HG03025 (cell line): ENCODE measurements around the gene DLL1.
"Not testable (repeated sequence)": the region's sequence is repeated elsewhere in the genome, so short reads cannot be mapped to it uniquely, and the experiment has no call there.

Experiments used
- ATAC-seq: cut with Tn5 transposase; IDR thresholded peaks from one replicate; pipeline ENCODE4 v1.9.1; 2021; ENCODE audit warnings: mild to moderate bottlenecking, moderate library complexity; ENCODE audit not compliant: unreplicated experiment, low FRiP score

DLL1 gene, protein sequence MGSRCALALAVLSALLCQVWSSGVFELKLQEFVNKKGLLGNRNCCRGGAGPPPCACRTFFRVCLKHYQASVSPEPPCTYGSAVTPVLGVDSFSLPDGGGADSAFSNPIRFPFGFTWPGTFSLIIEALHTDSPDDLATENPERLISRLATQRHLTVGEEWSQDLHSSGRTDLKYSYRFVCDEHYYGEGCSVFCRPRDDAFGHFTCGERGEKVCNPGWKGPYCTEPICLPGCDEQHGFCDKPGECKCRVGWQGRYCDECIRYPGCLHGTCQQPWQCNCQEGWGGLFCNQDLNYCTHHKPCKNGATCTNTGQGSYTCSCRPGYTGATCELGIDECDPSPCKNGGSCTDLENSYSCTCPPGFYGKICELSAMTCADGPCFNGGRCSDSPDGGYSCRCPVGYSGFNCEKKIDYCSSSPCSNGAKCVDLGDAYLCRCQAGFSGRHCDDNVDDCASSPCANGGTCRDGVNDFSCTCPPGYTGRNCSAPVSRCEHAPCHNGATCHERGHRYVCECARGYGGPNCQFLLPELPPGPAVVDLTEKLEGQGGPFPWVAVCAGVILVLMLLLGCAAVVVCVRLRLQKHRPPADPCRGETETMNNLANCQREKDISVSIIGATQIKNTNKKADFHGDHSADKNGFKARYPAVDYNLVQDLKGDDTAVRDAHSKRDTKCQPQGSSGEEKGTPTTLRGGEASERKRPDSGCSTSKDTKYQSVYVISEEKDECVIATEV

DNA sequence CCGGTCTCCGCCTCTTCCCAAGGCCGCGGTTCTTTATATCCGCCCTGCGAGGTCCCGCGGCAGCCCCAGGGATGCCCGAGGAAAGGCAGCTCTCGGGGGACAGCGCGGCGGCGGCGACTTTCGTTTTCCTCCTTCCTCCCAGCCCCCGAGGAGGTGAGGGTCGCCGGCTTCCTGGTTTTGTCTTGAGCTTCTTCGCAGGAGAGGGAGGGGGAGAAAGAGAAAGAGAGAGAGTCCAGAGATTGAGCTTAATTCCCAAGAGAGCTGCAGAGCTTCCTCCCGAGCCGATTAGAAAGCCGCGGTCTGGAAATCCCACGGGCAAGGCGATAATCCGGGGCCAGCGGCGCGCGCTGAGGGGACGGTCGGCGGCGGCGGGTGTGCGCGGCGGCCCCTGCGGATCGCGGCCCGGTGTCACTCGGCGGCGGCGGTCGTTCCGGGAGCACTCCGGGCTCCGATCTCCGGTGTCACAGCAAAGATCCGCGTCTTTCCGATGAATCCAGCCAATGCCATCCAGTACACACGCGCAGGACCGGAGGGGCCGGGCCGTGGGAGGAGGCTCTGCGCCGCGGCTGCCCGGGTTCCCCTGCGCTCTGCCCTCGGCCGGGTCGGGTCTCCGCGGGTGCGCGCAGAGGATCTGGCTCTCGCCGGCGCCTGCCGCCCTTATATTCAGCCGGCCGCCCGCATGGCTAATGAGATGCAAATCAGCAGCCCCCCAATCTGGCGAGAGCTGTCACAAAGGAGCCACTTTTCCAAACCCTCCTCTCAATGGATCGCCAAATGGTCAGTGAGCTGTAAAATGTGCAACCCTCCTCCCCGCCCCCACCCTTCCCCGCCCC, at the start of gene DLL1:
TSS of gene DLL1 (minus strand) at position 783 of the 833 bp plus-strand sequence. CDS start 939 bp downstream, outside the sequence.
- no peak for ATAC-seq

DNA sequence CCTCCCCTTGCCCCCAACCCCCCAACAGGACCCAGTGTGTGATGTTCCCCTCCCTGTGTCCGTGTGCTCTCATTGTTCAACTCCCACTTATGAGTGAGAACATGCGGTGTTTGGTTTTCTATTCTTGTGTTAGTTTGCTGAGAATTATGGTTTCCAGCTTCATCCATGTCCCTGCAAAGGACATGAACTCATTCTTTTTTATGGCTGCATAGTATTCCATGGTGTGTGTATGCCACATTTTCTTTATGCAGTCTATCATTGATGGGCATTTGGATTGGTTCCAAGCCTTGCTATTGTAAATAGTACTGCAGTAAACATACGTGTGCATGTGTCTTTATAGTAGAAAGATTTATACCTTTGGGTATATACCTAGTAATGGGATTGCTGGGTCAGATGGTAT, 44.3 kb upstream of the DLL1 start:
- ATAC-seq = not testable (repeated sequence)

DNA sequence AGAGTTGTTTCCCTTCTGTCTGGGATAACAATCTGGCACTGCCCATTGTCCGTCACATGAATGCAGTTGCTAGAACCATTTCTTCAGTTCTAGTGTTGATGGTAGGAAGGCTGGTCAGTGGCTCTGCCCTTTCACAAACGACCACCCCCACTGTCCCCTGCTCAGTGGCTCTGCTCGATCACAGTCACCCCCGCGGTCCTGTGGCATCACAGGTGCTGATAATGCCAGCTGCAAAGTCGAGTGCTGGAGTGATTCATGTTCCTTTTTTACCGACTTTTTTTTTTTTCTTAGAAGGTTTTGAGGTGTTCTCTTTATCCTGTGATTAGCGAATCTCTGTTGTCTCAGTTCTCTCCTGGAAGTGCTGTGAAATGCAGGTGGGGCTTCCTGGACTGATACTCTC, 38.4 kb upstream of the DLL1 start:
- ATAC-seq = no peak

DNA sequence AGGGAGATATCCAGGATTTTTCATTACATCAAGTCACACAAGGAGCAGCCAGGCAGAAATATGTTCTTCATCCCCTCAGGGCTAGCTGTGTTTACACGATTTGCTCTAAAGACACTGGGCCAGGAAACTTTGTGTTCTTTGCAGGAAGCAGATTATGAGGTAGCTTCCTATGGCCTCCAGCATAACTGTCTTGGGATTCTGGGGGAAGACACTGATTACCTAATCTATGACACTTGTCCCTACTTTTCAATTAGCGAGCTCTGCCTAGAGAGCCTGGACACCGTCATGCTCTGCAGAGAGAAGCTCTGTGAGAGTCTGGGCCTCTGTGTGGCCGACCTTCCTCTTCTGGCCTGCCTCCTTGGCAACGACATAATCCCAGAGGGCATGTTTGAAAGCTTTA, 26.8 kb upstream of the DLL1 start:
- no peak for ATAC-seq

DNA sequence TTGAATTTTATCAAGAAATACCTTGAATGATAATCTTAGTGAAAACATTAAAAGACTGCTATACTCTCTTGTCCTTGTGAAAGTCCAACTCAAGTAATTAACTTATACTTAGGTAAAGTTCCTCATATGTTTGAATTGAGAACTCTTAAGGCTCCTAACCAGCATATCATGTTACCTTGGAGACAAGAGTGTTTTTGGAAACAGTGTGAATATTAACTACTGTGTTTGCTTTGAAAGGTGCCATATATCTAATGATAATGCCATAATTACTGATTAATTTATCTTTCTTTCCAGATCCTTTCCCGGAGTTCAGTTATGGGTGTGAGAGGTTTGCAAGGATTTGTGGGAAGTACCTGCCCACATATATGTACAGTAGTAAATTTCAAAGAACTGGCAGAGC, 26.2 kb upstream of the DLL1 start:
- ATAC-seq = no peak

DNA sequence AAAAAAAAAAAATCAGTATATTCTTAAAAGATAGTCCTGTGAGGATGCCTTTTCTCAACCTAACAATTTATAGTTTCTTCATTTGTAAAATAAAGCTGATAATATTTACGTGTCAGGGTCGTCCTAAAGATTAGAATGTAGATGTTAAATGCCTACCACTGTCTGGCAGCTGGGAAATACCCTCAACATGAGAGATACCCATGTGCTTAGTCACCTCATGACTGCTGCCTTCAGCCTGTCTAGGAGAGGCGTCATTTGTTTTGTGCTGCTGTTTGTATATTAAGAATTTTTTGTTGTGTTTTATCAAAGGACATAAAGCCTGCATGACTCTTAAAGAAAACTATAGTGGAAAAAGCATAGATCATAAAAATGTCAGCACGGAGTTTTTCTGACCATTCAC, 25.2 kb upstream of the DLL1 start:
- no peak for ATAC-seq

DNA sequence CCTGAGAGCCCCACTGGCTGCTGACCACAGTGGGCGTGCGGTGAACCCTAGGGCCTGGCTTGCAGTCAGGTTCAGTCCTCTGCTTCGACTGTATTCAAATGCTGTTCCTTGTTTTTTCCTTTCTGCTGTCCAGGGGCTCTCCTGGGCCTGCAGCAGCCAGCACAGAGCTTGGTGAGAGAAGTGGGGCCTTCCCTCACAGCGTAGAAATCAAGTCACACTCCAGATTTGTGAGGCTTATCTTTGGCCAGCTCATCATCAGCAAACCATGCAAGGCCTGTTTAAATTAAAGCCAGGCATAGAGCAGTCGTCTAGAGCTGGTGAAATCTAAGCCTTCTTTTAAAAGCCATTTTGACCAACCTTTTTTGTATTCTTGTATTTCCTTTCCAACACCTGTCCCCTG, 24.1 kb upstream of the DLL1 start:
- ATAC-seq = no peak

DNA sequence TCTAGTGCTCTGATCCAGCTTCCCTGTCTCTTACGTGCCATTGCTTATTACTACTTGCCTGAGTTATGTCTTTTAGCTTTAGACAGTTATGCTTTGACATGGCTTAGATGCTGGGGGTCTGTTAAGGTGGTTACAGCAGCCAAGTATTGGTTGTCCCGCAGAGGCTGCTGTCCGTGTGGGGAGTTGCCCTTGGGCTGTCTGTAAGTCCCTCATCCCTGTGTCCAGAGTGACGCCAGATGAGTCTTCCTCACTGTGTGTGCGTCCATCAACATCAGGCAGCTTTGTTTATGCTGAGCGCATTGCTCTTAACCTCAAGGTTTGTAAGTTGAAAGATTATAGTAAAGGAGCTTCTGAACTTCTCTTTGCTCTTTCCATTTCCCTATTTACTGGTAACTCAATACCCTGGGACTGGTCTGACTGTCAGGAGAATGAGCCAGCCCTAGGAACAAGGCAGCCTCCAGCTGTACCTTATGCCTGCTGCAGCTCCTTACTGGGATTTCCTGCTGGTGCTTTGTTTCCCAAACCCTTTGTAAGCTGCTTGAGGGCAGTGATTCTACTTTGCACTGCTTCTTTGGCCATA, 22.9 kb upstream of the DLL1 start:
- no peak for ATAC-seq

DNA sequence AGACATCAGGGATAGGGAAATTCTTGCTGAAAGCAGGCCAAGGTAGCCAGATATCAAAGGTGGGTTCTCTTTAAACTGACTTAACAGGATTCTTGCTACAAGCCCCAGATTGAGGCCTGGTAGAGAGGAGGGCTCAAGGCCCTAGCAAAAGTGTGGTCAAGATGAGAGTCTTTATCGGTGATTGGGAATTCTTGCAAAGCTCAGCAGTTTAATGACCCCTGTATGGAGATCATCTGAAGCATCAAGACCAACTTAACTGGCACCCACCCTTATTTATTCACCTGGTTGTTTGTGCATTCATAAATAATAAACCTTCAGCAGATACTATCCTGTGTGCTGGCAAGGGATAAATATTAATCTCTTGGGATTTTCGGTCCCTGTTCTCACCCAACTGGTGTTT, 22.0 kb upstream of the DLL1 start:
- no peak for ATAC-seq

DNA sequence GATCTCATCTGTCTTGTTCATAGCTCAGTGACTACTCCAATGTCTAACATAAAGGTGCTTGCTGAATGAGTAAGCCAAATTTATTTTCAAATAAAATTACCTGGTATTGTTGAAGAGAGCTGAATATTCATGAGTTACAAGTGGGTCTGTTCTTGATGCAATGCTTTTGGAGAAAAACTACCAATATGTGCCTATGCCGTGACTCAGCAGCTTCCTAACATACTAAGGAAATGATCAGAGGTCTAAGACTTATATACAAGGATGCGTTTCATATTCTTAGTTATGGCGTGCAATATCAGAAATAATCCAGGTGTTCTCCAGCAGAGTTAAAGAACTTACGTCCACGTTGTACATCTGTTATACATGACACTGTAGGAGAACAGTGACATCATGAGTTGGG, 20.8 kb upstream of the DLL1 start:
- no peak for ATAC-seq

DNA sequence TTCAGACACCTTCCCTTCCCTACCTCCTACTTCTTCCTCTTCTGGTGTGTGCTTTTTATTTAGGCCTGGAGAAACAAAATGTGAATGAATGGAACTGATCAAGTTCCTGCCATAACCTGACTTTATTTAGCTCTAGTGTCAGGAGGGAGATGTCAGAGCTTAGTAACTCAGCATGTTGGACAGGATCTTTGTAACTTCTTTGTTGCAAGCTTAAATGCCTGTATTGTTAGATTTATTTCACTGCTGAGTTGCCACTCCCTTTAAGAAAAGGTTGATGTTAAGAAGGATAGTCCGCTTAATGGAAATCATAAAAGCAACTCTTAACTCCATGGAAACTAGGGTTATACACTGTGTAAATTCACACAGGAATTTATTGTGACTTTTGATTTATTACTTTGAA, 17.9 kb upstream of the DLL1 start:
- ATAC-seq = no peak

DNA sequence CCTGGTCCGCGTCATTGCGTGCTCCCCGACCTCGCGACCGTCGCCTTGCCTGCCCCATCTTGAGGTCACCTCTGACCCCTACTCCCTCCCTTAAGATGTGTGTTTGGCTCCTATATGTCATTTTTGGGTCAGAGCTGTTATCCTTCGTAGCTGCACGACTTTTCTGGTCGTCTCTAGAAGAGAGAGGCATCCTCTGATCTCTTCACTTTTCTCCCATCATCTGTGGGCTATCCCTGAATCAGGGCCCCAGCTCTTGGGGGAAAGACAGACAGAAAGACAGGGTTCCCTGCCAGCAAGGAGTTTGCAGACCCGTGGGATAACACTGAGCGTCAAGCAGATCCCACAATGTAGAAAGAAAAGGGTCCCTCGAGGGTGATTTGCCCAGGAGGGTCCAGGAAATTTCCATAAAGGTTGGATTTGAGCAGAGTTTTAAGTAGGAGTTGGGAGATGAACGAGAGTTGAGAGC, 16.2 kb upstream of the DLL1 start:
- no peak for ATAC-seq

DNA sequence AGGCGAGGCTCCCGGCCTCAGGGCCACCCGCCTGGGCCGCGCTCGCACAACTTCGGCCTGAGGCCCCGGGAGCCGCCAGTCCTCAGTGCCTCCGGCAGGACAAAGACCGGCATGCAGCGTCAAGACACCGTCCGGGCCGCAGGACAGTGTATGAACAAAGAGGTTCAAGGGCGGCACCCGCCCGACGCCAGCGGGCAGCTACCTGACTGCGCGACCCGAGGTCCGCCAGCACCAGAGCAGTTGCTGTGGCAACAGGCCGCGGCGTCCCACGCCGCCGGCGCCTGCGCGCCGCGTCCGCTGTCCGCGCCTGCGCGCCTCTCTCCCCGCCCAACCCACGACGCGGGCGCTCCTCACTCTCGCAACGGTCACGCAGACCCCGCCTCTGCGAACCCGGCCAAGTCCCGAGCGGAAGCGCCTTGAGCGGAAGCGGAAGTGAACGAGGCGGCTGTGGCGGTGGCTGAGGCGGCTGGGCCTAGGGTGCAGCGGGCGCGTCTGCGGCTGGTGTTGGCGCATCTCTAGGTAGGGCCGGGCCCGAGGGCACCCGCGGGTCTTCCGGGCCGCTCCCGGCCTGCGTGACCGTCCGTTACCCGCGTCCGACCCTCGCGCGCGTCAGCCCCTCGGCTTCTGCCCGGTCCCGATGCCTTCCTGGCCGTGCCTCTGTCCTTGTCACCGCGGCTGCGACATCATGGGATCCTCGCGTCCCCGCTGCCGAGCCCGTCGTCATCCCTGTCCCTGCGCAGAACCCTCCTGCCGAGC, 15.6 kb upstream of the DLL1 start, which contains the start of gene FAM120B:
TSS of gene FAM120B (plus strand) at position 435 of the 756 bp plus-strand sequence. CDS start 10,633 bp downstream, outside the sequence.
- peak; percentile 99 for ATAC-seq

DNA sequence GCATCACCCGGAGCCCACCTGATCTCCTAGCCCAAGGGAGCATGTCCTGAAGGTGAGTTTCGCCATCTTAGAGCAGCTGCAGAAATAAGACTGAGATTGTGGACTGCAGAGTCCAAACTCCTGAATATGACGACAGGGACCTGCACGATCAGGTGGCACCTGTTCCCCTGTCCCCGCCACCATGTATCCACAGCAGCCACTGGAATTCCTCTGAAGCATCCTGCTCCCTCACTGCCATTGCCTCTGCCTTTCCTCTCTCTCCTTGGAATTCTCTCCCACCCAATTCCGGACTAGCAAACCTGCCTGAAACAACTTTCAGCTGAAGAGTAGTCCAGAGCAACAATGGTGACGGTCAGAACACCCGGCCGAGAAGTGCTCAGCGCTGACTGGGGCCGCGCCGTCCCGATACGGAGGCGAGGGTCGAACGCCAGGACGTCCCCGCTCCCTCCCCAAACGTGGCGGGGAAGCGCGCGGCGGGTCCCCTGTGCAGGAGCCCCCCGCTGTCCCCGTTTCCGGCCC, 15.0 kb upstream of the DLL1 start:
- peak; percentile 14 for ATAC-seq

DNA sequence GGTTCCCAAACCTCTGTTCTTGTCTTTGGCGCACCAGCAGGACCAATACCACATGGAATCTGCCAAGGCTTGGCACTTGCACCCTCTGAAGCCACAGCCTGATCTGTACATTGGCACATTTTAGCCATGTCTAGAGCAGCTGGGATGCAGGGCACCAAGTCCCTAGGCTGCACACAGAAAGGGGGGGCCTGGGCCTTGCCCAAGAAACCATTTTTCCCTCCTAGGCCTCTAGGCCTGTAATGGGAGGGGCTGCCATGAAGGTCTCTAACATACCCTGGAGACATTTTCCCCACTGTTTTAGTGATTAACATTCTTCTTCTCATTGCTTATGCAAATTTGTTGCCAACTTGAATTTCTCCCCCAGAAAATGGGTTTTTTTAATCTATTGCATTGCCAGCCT, 10.3 kb upstream of the DLL1 start:
- no peak for ATAC-seq

DNA sequence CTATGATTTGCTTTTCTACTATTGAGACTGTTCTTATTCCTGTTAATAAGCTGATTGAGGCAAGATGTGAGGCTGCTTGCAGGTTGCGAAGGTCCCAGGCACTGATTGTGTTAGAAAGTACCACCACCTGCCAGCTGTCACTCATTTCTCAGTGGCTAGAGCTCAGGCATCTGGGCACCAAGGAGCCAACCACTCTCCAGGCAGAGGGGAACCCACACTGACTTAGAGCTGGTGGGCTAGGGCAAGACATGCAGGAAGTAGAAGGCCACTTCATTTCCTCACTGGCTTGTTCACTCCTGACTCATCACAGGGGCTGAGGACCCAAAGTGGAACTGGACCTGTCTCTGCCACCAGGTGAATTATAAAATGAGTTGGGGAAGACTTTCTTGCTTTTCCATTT, 7.8 kb upstream of the DLL1 start:
- no peak for ATAC-seq

DNA sequence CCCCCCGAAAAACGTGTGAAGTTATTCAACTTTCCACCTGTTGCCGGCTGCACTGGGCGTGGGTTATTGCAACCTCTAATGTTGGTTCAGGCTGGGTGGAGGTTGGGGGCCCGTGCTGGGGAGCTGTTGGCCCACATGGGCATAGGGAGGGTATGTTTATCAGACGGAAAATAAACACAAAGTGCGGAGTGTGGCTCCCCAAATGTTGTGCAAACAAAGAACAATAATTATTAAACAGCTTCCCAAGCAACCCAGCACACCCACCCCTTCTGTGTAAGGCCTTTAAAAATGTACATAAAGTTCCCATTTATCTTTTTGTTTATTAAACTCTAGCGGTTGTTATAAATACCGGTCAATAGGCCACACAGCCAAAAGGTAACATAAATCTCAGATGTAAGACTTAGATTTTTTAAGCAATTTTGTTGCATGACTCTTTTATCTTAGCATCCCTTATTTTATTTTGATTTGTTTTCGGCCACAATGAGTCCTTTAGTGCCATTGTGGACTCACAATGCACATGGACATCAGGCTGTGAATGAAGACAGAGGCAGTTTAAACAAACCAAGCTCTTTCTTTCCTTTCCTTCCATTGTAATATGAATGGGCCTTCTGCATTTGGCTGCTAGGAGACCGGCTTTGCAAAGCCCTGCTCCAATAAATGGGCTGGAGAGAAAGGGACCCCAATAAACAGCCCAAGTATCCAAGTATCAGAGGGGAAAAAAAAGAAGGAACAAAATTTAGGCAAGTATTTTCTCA, 6.9 kb upstream of the DLL1 start:
- no peak for ATAC-seq

DNA sequence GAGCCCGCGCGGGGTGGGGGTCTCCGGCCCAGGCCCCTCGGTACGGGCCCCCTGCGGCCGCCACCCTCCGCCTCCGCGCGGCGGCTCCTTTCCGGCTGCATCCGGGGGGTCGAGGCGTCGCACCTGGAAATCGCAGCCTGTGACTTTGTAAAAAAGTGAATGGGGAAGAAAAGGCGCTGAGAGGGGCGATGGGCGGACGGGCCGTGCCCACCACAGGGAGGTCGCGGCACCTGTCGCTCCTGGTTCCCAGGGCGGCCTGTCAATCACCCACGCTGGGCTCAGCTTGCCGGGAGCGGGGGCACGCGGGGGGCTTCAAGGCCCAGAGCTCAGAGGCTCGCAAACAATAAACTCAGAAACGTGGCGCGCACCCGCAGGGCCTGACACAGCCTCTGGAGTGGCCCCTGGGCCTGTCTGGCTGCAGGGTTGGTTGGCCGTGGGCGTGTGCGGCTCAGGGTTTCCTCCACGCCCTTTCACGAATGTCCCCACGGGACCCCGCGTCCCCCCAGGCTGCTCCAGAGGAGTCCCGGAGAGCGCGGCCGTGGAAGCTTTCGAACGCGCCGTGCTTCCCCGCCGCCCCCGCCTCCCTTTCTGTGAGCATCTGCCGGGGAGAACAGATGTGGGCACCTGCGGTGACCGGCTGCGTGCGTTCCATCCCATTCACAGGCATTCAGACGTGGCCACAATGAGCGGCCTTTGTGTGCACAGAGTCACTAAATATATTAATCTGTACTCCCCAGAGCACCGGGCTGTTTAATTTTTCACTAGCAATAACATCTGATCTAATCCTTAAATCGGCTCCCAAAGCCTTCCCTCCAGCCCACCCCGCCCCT, 6.1 kb upstream of the DLL1 start:
- ATAC-seq = no peak
